ENCODE results near the gene FAM171A1.
"Not testable (repeated sequence)": the region's sequence is repeated elsewhere in the genome, so short reads cannot be mapped to it uniquely, and the experiment has no call there.

FAM171A1 gene

GRCh38 chr10:15370856-15371701, at the start of gene FAM171A1:
Gene FAM171A1, minus strand, starts transcription at chr10:15371289. Its CDS starts 237 bp downstream, at chr10:15371052.
- DNase-seq (ENCODE audit: low read depth): peak; percentile 66

- DNase-seq (ENCODE audit: low read depth): no peak
Measured at GRCh38 chr10:15420858-15421257, 49.8 kb upstream of the FAM171A1 start.

GRCh38 chr10:15419279-15419874, 48.3 kb upstream of the FAM171A1 start:
- peak; percentile 44 for DNase-seq (ENCODE audit: low read depth)

- no peak for DNase-seq (ENCODE audit: low read depth)
Measured at GRCh38 chr10:15416034-15416433, 44.9 kb upstream of the FAM171A1 start.

- no peak for DNase-seq (ENCODE audit: low read depth)
Measured at GRCh38 chr10:15411010-15411409, 39.9 kb upstream of the FAM171A1 start.

- not testable (repeated sequence) for DNase-seq (ENCODE audit: low read depth)
Measured at GRCh38 chr10:15409350-15409749, 38.3 kb upstream of the FAM171A1 start.

GRCh38 chr10:15408557-15408956, 37.5 kb upstream of the FAM171A1 start:
- no peak for DNase-seq (ENCODE audit: low read depth)

- DNase-seq (ENCODE audit: low read depth): no peak
Measured at GRCh38 chr10:15405319-15405718, 34.2 kb upstream of the FAM171A1 start.

- no peak for DNase-seq (ENCODE audit: low read depth)
Measured at GRCh38 chr10:15401382-15401781, 30.3 kb upstream of the FAM171A1 start.

GRCh38 chr10:15400461-15400860, 29.4 kb upstream of the FAM171A1 start:
- not testable (repeated sequence) for DNase-seq (ENCODE audit: low read depth)

- DNase-seq (ENCODE audit: low read depth): no peak
Measured at GRCh38 chr10:15399060-15399661, 28.1 kb upstream of the FAM171A1 start.

GRCh38 chr10:15395935-15396334, 24.8 kb upstream of the FAM171A1 start:
- DNase-seq (ENCODE audit: low read depth): no peak

- no peak for DNase-seq (ENCODE audit: low read depth)
Measured at GRCh38 chr10:15393139-15393825, 22.2 kb upstream of the FAM171A1 start.

GRCh38 chr10:15391491-15391890, 20.4 kb upstream of the FAM171A1 start:
- no peak for DNase-seq (ENCODE audit: low read depth)

GRCh38 chr10:15388172-15388571, 17.1 kb upstream of the FAM171A1 start:
- not testable (repeated sequence) for DNase-seq (ENCODE audit: low read depth)

- DNase-seq (ENCODE audit: low read depth): no peak
Measured at GRCh38 chr10:15387021-15387420, 15.9 kb upstream of the FAM171A1 start.

GRCh38 chr10:15385552-15386455, 14.7 kb upstream of the FAM171A1 start:
- DNase-seq (ENCODE audit: low read depth): no peak

- no peak for DNase-seq (ENCODE audit: low read depth)
Measured at GRCh38 chr10:15381420-15381819, 10.3 kb upstream of the FAM171A1 start.

GRCh38 chr10:15379078-15379477, 8.0 kb upstream of the FAM171A1 start:
- DNase-seq (ENCODE audit: low read depth): no peak

GRCh38 chr10:15378569-15378968, 7.5 kb upstream of the FAM171A1 start:
- DNase-seq (ENCODE audit: low read depth): no peak

- DNase-seq (ENCODE audit: low read depth): no peak
Measured at GRCh38 chr10:15374566-15374965, 3.5 kb upstream of the FAM171A1 start.
